ENCODE data around the gene TMCO2. TPM values are rescaled to one million over a fixed set of nuclear protein-coding genes. Genes with fewer than 3 reads are reported as not detected.

TMCO2 gene
- total RNA-seq, 1 experiment from 2014 or later: not detected

GRCh38 chr1:40264354-40264781 is 16.6 kb downstream of the TMCO2 start:
- intact Hi-C loops (cut with micrococcal nuclease; ENCODE audit: unreplicated experiment): no loop called here
- Histone ChIP-seq H3K27ac (ENCODE audit: low read depth, low read length, poor library complexity, severe bottlenecking) (no peak overlapping the region), H3K4me1 (ENCODE audit: insufficient read depth, low read length, poor library complexity, severe bottlenecking) (no peaks in the 10 kb centered on the region), H3K27me3 (replicated peaks; ENCODE audit: insufficient read depth, low read depth, low read length, poor library complexity) (no peaks in the 10 kb centered on the region), H3K4me3 (ENCODE audit: low read depth, low read length, poor library complexity, severe bottlenecking) (no peak overlapping the region), H3K36me3 (ENCODE audit: insufficient read depth, low read length, poor library complexity, severe bottlenecking) (peaks cover 63% of the 10 kb centered on the region), H3K9me3 (ENCODE audit: low read depth, low read length, poor library complexity, severe bottlenecking) (no peaks in the 10 kb centered on the region)
- POLR2A ChIA-PET (ENCODE audit: low non-redundant PET): no interaction called here
- TF ChIP-seq EZH2 (IDR thresholded peaks at IDR 0.05; ENCODE audit: borderline replicate concordance, low read depth, low read length, poor library complexity, severe bottlenecking) (no peak), CTCF (conservative IDR thresholded peaks at IDR 0.05; ENCODE audit: low read depth, low read length) (no peak)
- no peak for DNase-seq (ENCODE audit: low spot score)
- no TSS peak for BruUV-seq (replicated peaks)
- CTCF ChIA-PET: no interaction called here

- Histone ChIP-seq H3K4me1 (ENCODE audit: insufficient read depth, low read length, poor library complexity, severe bottlenecking) (no peaks in the 10 kb centered on the region), H3K4me3 (ENCODE audit: low read depth, low read length, poor library complexity, severe bottlenecking) (no peak overlapping the region), H3K27me3 (replicated peaks; ENCODE audit: insufficient read depth, low read depth, low read length, poor library complexity) (no peaks in the 10 kb centered on the region), H3K9me3 (ENCODE audit: low read depth, low read length, poor library complexity, severe bottlenecking) (no peaks in the 10 kb centered on the region), H3K27ac (ENCODE audit: low read depth, low read length, poor library complexity, severe bottlenecking) (no peak overlapping the region), H3K36me3 (ENCODE audit: insufficient read depth, low read length, poor library complexity, severe bottlenecking) (peaks cover 68% of the 10 kb centered on the region)
- ChIA-PET POLR2A (ENCODE audit: low non-redundant PET) (no interaction called here), CTCF (no interaction called here)
- DNase-seq (ENCODE audit: low spot score): no peak
- no TSS peak for BruUV-seq (replicated peaks)
- intact Hi-C loops (cut with micrococcal nuclease; ENCODE audit: unreplicated experiment): no loop called here
- no peak for TF ChIP-seq CTCF (conservative IDR thresholded peaks at IDR 0.05; ENCODE audit: low read depth, low read length)
- no peak for TF ChIP-seq EZH2 (IDR thresholded peaks at IDR 0.05; ENCODE audit: borderline replicate concordance, low read depth, low read length, poor library complexity, severe bottlenecking)
These were observed 17.6 kb downstream of the TMCO2 start for GRCh38 chr1:40265298-40265697.

GRCh38 chr1:40265919-40266318 is 18.2 kb downstream of the TMCO2 start:
- H3K36me3 ChIP-seq (ENCODE audit: insufficient read depth, low read length, poor library complexity, severe bottlenecking): peaks cover 68% of the 10 kb centered on the region
- no peaks in the 10 kb centered on the region for H3K9me3 ChIP-seq (ENCODE audit: low read depth, low read length, poor library complexity, severe bottlenecking)
- CTCF ChIA-PET: no interaction called here
- no peak overlapping the region for H3K4me3 ChIP-seq (ENCODE audit: low read depth, low read length, poor library complexity, severe bottlenecking)
- no peaks in the 10 kb centered on the region for H3K27me3 ChIP-seq (replicated peaks; ENCODE audit: insufficient read depth, low read depth, low read length, poor library complexity)
- BruUV-seq (replicated peaks): no TSS peak
- intact Hi-C loops (cut with micrococcal nuclease; ENCODE audit: unreplicated experiment): no loop called here
- H3K4me1 ChIP-seq (ENCODE audit: insufficient read depth, low read length, poor library complexity, severe bottlenecking): no peaks in the 10 kb centered on the region
- TF ChIP-seq CTCF (conservative IDR thresholded peaks at IDR 0.05; ENCODE audit: low read depth, low read length) (no peak), EZH2 (IDR thresholded peaks at IDR 0.05; ENCODE audit: borderline replicate concordance, low read depth, low read length, poor library complexity, severe bottlenecking) (no peak)
- H3K27ac ChIP-seq (ENCODE audit: low read depth, low read length, poor library complexity, severe bottlenecking): no peak overlapping the region
- POLR2A ChIA-PET (ENCODE audit: low non-redundant PET): no interaction called here
- DNase-seq (ENCODE audit: low spot score): no peak
